HEK293 (cell line): ENCODE results near the gene GZF1.

Experiments used
- CTCF ChIP-seq: fragments of 450-650 bp; formaldehyde crosslinking; IDR thresholded peaks from 2 replicates; pipeline ENCODE4 v1.5.1; 2016; ENCODE audit warnings: missing biosample characterization, missing genetic modification characterization
- ZNF830 ChIP-seq: fragments of 450-650 bp; IDR thresholded peaks from 2 replicates; pipeline ENCODE4 v1.5.0; 2018; ENCODE audit warnings: missing biosample characterization, missing genetic modification characterization, low read depth, mild to moderate bottlenecking, moderate library complexity

GRCh38 chr20:23362392-23363256 lies 642 bp downstream of the GZF1 start:
- TF ChIP-seq CTCF (tag by site-specific recombination) (no peak), ZNF830 (tag by site-specific recombination) (no peak)
